ENCODE data around the gene SWT1. TPM values are rescaled to one million over a fixed set of nuclear protein-coding genes. Genes with fewer than 3 reads are reported as not detected.

SWT1 gene
- total and polyA plus RNA-seq, 2 of the 13 experiments (the other 11 are each of a cell fraction or from before 2014, with no cell fraction given) = 1.7 to 2.5 TPM

DNA sequence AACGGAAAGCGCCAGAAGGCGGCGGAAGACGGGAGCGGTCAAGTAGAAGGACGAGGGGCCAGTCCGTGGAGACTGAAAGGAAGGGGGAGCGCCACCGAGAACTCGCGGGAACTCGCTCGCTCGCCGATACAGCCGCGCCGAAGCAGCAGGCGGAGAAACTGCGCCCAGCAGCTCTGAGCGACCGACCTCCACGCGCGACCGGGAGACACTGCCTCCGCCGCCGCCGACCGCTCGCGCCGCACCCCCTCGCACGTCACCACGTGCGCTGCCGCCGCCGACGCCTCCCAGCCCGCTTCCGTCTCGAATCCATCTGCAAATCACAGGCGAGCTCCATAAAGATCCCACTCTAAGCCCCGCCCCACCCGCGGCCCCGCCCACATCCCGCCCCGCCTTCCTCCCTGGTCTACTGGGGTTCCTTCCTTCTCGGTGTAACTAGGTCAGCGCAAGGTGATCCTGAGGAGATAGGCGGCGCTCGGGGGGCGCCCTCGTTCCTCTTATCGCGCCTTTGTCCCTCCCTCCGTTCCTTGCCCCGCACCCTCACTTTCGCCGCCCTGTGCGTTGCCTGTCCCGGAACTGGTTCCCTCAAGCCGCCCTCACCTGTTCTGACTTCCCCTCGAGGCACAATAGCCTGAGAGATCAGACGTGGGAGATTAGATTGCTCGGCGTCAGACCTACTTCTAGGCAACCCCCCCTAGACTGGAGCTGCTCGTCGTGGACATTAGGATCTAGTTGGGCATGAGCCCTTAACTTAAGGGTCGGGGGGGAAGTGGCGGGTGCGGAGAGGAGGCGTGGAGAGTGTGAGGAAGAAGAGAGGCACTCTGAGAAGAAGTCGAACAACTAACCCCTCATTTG is 160.3 kb downstream of the SWT1 start, which contains the start of gene IVNS1ABP (continued):
- TF ChIP-seq, protein P1, sequence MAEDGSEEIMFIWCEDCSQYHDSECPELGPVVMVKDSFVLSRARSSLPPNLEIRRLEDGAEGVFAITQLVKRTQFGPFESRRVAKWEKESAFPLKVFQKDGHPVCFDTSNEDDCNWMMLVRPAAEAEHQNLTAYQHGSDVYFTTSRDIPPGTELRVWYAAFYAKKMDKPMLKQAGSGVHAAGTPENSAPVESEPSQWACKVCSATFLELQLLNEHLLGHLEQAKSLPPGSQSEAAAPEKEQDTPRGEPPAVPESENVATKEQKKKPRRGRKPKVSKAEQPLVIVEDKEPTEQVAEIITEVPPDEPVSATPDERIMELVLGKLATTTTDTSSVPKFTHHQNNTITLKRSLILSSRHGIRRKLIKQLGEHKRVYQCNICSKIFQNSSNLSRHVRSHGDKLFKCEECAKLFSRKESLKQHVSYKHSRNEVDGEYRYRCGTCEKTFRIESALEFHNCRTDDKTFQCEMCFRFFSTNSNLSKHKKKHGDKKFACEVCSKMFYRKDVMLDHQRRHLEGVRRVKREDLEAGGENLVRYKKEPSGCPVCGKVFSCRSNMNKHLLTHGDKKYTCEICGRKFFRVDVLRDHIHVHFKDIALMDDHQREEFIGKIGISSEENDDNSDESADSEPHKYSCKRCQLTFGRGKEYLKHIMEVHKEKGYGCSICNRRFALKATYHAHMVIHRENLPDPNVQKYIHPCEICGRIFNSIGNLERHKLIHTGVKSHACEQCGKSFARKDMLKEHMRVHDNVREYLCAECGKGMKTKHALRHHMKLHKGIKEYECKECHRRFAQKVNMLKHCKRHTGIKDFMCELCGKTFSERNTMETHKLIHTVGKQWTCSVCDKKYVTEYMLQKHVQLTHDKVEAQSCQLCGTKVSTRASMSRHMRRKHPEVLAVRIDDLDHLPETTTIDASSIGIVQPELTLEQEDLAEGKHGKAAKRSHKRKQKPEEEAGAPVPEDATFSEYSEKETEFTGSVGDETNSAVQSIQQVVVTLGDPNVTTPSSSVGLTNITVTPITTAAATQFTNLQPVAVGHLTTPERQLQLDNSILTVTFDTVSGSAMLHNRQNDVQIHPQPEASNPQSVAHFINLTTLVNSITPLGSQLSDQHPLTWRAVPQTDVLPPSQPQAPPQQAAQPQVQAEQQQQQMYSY (CRISPR knock-in tag; IDR thresholded peaks at IDR 0.05) = no peak
- TF ChIP-seq HOXD1 (CRISPR knock-in tag; IDR thresholded peaks at IDR 0.05) = no peak
- peak; percentile 75; the same call in 1 of the 2 replicates for TF ChIP-seq NKX3-1 (CRISPR knock-in tag; IDR thresholded peaks at IDR 0.05)
- 0 out of 2 replicates have a peak, but pooled peaks have one; percentile 21 for TF ChIP-seq ZNF30 (CRISPR knock-in tag; IDR thresholded peaks at IDR 0.05)
- TF ChIP-seq ZNF264 (CRISPR knock-in tag; IDR thresholded peaks at IDR 0.05) = no peak
- peak; percentile 76; the same call in 1 of the 2 replicates for TF ChIP-seq MAF1 (CRISPR knock-in tag; IDR thresholded peaks at IDR 0.05; ENCODE audit: borderline replicate concordance)
- TF ChIP-seq GATAD1 (CRISPR knock-in tag; IDR thresholded peaks at IDR 0.05) = peak; percentile 43; the same call in 1 of the 2 replicates
- TF ChIP-seq, protein P2, sequence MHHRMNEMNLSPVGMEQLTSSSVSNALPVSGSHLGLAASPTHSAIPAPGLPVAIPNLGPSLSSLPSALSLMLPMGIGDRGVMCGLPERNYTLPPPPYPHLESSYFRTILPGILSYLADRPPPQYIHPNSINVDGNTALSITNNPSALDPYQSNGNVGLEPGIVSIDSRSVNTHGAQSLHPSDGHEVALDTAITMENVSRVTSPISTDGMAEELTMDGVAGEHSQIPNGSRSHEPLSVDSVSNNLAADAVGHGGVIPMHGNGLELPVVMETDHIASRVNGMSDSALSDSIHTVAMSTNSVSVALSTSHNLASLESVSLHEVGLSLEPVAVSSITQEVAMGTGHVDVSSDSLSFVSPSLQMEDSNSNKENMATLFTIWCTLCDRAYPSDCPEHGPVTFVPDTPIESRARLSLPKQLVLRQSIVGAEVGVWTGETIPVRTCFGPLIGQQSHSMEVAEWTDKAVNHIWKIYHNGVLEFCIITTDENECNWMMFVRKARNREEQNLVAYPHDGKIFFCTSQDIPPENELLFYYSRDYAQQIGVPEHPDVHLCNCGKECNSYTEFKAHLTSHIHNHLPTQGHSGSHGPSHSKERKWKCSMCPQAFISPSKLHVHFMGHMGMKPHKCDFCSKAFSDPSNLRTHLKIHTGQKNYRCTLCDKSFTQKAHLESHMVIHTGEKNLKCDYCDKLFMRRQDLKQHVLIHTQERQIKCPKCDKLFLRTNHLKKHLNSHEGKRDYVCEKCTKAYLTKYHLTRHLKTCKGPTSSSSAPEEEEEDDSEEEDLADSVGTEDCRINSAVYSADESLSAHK (CRISPR knock-in tag; IDR thresholded peaks at IDR 0.05; ENCODE audit: borderline replicate concordance) = no peak
- TF ChIP-seq, protein P3, sequence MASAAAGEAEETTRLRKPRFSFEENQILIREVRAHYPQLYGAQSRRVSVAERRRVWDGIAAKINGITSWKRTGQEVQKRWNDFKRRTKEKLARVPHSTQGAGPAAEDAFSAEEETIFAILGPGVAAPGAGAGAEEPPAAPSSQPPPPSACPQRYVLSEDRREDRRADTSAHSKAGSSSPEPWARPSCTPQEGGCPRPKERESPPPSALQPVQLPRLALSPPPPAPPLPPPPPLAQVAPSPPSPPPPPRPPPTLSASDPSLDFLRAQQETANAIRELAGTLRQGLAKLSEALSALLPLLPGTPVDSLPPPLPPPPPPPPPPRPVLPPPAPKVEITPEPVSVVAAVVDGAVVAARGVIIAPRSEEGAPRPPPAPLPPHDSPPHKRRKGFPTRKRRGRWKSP (CRISPR knock-in tag; IDR thresholded peaks at IDR 0.05) = peak; percentile 76; the same call in 1 of the 2 replicates
- no peak for TF ChIP-seq NONO (IDR thresholded peaks at IDR 0.05)
- peak; percentile 43; the same call in 1 of the 2 replicates for TF ChIP-seq NONO (CRISPR knock-in tag; conservative IDR thresholded peaks at IDR 0.05)
- no peak for TF ChIP-seq NBN (conservative IDR thresholded peaks at IDR 0.05)
- TF ChIP-seq, protein P4, sequence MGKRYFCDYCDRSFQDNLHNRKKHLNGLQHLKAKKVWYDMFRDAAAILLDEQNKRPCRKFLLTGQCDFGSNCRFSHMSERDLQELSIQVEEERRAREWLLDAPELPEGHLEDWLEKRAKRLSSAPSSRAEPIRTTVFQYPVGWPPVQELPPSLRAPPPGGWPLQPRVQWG (CRISPR knock-in tag; IDR thresholded peaks at IDR 0.05; ENCODE audit: borderline replicate concordance, low read depth) = no peak
- no peak for TF ChIP-seq FOXK1 (CRISPR knock-in tag; IDR thresholded peaks at IDR 0.05; ENCODE audit: borderline replicate concordance, low read depth)
- TF ChIP-seq, protein P5, sequence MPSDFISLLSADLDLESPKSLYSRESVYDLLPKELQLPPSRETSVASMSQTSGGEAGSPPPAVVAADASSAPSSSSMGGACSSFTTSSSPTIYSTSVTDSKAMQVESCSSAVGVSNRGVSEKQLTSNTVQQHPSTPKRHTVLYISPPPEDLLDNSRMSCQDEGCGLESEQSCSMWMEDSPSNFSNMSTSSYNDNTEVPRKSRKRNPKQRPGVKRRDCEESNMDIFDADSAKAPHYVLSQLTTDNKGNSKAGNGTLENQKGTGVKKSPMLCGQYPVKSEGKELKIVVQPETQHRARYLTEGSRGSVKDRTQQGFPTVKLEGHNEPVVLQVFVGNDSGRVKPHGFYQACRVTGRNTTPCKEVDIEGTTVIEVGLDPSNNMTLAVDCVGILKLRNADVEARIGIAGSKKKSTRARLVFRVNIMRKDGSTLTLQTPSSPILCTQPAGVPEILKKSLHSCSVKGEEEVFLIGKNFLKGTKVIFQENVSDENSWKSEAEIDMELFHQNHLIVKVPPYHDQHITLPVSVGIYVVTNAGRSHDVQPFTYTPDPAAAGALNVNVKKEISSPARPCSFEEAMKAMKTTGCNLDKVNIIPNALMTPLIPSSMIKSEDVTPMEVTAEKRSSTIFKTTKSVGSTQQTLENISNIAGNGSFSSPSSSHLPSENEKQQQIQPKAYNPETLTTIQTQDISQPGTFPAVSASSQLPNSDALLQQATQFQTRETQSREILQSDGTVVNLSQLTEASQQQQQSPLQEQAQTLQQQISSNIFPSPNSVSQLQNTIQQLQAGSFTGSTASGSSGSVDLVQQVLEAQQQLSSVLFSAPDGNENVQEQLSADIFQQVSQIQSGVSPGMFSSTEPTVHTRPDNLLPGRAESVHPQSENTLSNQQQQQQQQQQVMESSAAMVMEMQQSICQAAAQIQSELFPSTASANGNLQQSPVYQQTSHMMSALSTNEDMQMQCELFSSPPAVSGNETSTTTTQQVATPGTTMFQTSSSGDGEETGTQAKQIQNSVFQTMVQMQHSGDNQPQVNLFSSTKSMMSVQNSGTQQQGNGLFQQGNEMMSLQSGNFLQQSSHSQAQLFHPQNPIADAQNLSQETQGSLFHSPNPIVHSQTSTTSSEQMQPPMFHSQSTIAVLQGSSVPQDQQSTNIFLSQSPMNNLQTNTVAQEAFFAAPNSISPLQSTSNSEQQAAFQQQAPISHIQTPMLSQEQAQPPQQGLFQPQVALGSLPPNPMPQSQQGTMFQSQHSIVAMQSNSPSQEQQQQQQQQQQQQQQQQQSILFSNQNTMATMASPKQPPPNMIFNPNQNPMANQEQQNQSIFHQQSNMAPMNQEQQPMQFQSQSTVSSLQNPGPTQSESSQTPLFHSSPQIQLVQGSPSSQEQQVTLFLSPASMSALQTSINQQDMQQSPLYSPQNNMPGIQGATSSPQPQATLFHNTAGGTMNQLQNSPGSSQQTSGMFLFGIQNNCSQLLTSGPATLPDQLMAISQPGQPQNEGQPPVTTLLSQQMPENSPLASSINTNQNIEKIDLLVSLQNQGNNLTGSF (CRISPR knock-in tag; IDR thresholded peaks at IDR 0.05) = peak; percentile 33; the same call in 1 of the 2 replicates

Data from HepG2 (cell line).